HCT116 (cell line): Measurements from ENCODE around the gene ACTG1. TPM values are rescaled to one million over a fixed set of nuclear protein-coding genes. Genes with fewer than 3 reads are reported as not detected.
A peak's percentile ranks its signal among the peaks of the same experiment; 100 is the strongest.

Source experiments
- ATAC-seq: fragments of 200-7000 bp; cut with Tn5 transposase; 2 replicates; pipeline ENCODE4 v1.9.1; 2020; ENCODE audit warnings: mild to moderate bottlenecking, moderate library complexity
- BruUV-seq: library from RNA; stranded (reverse); fragments of 400-500 nt; replicated peaks from 2 replicates; lab custom pipeline; 2021; lab: Mats Ljungman, UMichigan
- CTCF ChIA-PET: fragments of 300-600 bp; sonication (Branson Sonifier 250); formaldehyde crosslinking; loops from one replicate; lab custom pipeline; 2021; ENCODE audit warnings: antibody characterized with exemption; lab: Charles Lee
- POLR2A ChIA-PET: fragments of 300-600, 350-600 bp; sonication (Branson Sonifier 250); formaldehyde crosslinking; loops from one replicate; lab custom pipeline; 2021; ENCODE audit warnings: antibody characterized with exemption; lab: Charles Lee
- RAD21 ChIA-PET, 2 experiments: fragments of 300-600 bp; sonication (Branson Sonifier 250); formaldehyde crosslinking; loops; one replicate each; lab custom pipeline; 2023; ENCODE audit warnings: low total read pairs in 2 of 2; ENCODE audit not compliant: uncharacterized antibody in 2 of 2, unreplicated experiment in 2 of 2, low non-redundant PET in 1 of 2; lab: Charles Lee
- DNase-seq: peaks from one replicate; pipeline ENCODE4 v3.0.0-alpha.2; 2010; ENCODE audit warnings: low read depth, low spot score
- H2AFZ ChIP-seq: fragments of 200-600 bp; shearing (Covaris generic), sonication (generic); 2 replicates; pipeline ENCODE4 v1.6.1; 2017; ENCODE audit warnings: low read depth, mixed run types, mixed read lengths, antibody characterized with exemption, low read length; ENCODE audit not compliant: poor library complexity, severe bottlenecking
- H3K27ac ChIP-seq: 2 replicates; pipeline ENCODE4 v1.5.1; 2012; ENCODE audit warnings: low read depth, low read length
- H3K27me3 ChIP-seq: fragments of 200-600 bp; sonication (generic); 2 replicates; pipeline ENCODE4 v1.6.1; 2016; ENCODE audit warnings: mixed run types, low read length, mixed read lengths; ENCODE audit not compliant: insufficient read depth
- H3K36me3 ChIP-seq, 2 experiments: fragments of 200-500 bp in 1 of 2; fragments of 200-600 bp in 1 of 2; sonication (Bioruptor generic) in 1 of 2; sonication (generic) in 1 of 2; 2 replicates each; pipeline versions ENCODE4 v1.5.1 to v1.6.1; 2014 to 2016; ENCODE audit warnings: low read length in 2 of 2, inconsistent platforms in 1 of 2, mixed read lengths in 1 of 2, mixed run types in 1 of 2; ENCODE audit not compliant: insufficient read depth in 2 of 2, control insufficient read depth in 1 of 2
- H3K4me1 ChIP-seq, 2 experiments: fragments of 200-600 bp in 1 of 2; sonication (generic) in 1 of 2; 2 replicates each; pipeline versions ENCODE4 v1.5.1 to v1.6.1; 2012 to 2017; ENCODE audit warnings: low read length in 2 of 2, inconsistent platforms in 1 of 2, mild to moderate bottlenecking in 1 of 2, mixed read lengths in 1 of 2, mixed run types in 1 of 2, moderate library complexity in 1 of 2; ENCODE audit not compliant: insufficient read depth in 2 of 2, control insufficient read depth in 1 of 2
- H3K4me2 ChIP-seq: fragments of 200-600 bp; sonication (generic); 2 replicates; pipeline ENCODE4 v1.6.1; 2017; ENCODE audit warnings: mixed run types, low read length, mixed read lengths
- H3K4me3 ChIP-seq, 2 experiments: fragments of 200-600 bp in 1 of 2; sonication (generic) in 1 of 2; replicated peaks in 1 of 2; 2 replicates each; pipeline ENCODE4 v1.5.1; 2011 to 2016; ENCODE audit warnings: low read length in 2 of 2, control low read depth in 1 of 2, low read depth in 1 of 2, mild to moderate bottlenecking in 1 of 2, mixed read lengths in 1 of 2, mixed run types in 1 of 2
- H3K79me2 ChIP-seq: fragments of 200-600 bp; sonication (generic); 2 replicates; pipeline ENCODE4 v1.6.1; 2017; ENCODE audit warnings: mild to moderate bottlenecking, mixed run types, low read length, moderate library complexity, mixed read lengths; ENCODE audit not compliant: insufficient read depth
- H3K9ac ChIP-seq: fragments of 200-600 bp; sonication (generic); 2 replicates; pipeline ENCODE4 v1.6.1; 2016; ENCODE audit warnings: low read length, mixed read lengths
- H3K9me2 ChIP-seq: fragments of 200-600 bp; sonication (generic), shearing (Covaris generic); 2 replicates; pipeline ENCODE4 v1.6.1; 2017; ENCODE audit warnings: mixed run types, mild to moderate bottlenecking, moderate library complexity; ENCODE audit not compliant: insufficient read depth
- H3K9me3 ChIP-seq, 2 experiments: fragments of 200-500 bp in 1 of 2; fragments of 200-600 bp in 1 of 2; sonication (Bioruptor generic) in 1 of 2; sonication (generic) in 1 of 2; 2 replicates each; pipeline ENCODE4 v1.6.1; 2014 to 2017; ENCODE audit warnings: low read length in 2 of 2, mixed read lengths in 2 of 2, inconsistent platforms in 1 of 2, low read depth in 1 of 2, mild to moderate bottlenecking in 1 of 2, mixed run types in 1 of 2, moderate library complexity in 1 of 2; ENCODE audit not compliant: control insufficient read depth in 1 of 2, insufficient read depth in 1 of 2
- H4K20me1 ChIP-seq: fragments of 200-600 bp; sonication (generic), shearing (Covaris generic); 2 replicates; pipeline ENCODE4 v1.6.1; 2017; ENCODE audit warnings: mixed run types, mild to moderate bottlenecking, moderate library complexity; ENCODE audit not compliant: insufficient read depth
- CBX3 ChIP-seq: IDR thresholded peaks from 2 replicates; pipeline ENCODE4 v1.6.1; 2012; ENCODE audit warnings: low read depth
- EGR1 ChIP-seq: IDR thresholded peaks from 2 replicates; pipeline ENCODE4 v1.6.1; 2012; ENCODE audit warnings: low read depth
- ELF1 ChIP-seq: IDR thresholded peaks from 2 replicates; pipeline ENCODE4 v1.6.1; 2012; ENCODE audit warnings: low read depth, borderline replicate concordance
- EZH2phosphoT487 ChIP-seq: fragments of 200-600 bp; IDR thresholded peaks from 2 replicates; pipeline ENCODE4 v1.6.1; 2018; ENCODE audit warnings: antibody characterized with exemption, borderline replicate concordance
- FOSL1 ChIP-seq: IDR thresholded peaks from 2 replicates; pipeline ENCODE4 v1.6.1; 2012; ENCODE audit warnings: low read depth
- POLR2AphosphoS5 ChIP-seq: IDR thresholded peaks from 2 replicates; pipeline ENCODE4 v1.6.1; 2011; ENCODE audit warnings: mild to moderate bottlenecking, low read depth, low read length, moderate library complexity
- REST ChIP-seq: IDR thresholded peaks from 2 replicates; pipeline ENCODE4 v1.6.1; 2012; ENCODE audit warnings: low read depth
- SIN3A ChIP-seq: IDR thresholded peaks from 2 replicates; pipeline ENCODE4 v1.6.1; 2012; ENCODE audit warnings: low read depth
- SRF ChIP-seq: IDR thresholded peaks from 2 replicates; pipeline ENCODE4 v1.6.1; 2012; ENCODE audit warnings: low read depth
- TCF7L2 ChIP-seq: IDR thresholded peaks from 2 replicates; pipeline ENCODE4 v1.7.0; 2011; ENCODE audit warnings: borderline replicate concordance, inconsistent platforms; ENCODE audit not compliant: insufficient read depth, insufficient read length; ENCODE audit errors: extremely low read depth
- YY1 ChIP-seq: IDR thresholded peaks from 2 replicates; pipeline ENCODE4 v1.6.1; 2011; ENCODE audit warnings: low read length, low read depth, moderate library complexity, mild to moderate bottlenecking; ENCODE audit not compliant: insufficient replicate concordance; ENCODE audit errors: extremely low read depth
- ZFX ChIP-seq: fragments of 450-650 bp; IDR thresholded peaks from 2 replicates; pipeline ENCODE4 v1.6.1; 2017
- intact Hi-C: fragments of 100-400 bp; cut with micrococcal nuclease; formaldehyde crosslinking; loops from 2 replicates; pipeline ENCODE4 v1.10.0; 2022
- total RNA-seq: library from RNA; stranded (reverse); gene quantifications from one replicate; pipeline ENCODE4 v1.2.1, GENCODE V29; 2021; ENCODE audit not compliant: unreplicated experiment
- TF ChIP-seq, protein P1 (sequence below): IDR thresholded peaks from 2 replicates; pipeline ENCODE4 v1.6.1; 2011; ENCODE audit warnings: mild to moderate bottlenecking, low read length, moderate library complexity; ENCODE audit not compliant: insufficient replicate concordance; ENCODE audit errors: extremely low read depth
- TF ChIP-seq, protein P2 (sequence below): IDR thresholded peaks from 2 replicates; pipeline ENCODE4 v1.6.1; 2012

ACTG1 gene
- total RNA-seq, 1 experiment from 2014 or later, result 6,223 TPM

DNA sequence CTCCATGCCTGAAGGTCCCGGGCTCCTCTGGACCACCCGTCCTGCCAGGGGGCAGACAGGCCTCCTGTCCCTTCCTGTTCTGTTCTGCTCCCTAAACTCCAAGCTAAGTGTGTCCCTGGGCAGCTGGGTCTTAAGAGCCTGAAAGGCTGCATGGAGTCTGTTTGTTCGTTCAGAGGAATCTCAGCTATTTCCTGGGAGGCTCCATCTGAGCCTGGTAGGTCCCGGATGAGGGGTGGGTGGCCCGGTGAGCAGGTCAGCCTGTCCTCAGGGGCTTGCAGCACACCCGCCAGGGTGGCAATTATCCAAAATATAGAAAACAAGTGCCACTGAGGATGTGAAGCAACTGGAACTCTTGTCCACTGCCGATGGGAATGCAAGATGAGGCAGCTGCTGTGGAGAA, 12.6 kb downstream of the ACTG1 start:
- Histone ChIP-seq H4K20me1 (no peaks in the 10 kb centered on the region), H3K4me2 (peak overlapping the region; percentile 9; the same call in 1 of the 2 replicates), H3K79me2 (no peaks in the 10 kb centered on the region), H3K27me3 (no peaks in the 10 kb centered on the region), H2AFZ (no peak overlapping the region), H3K27ac (no peak overlapping the region), H3K9ac (no peak overlapping the region), H3K9me2 (no peaks in the 10 kb centered on the region), H3K9me3 (no peaks in the 10 kb centered on the region), H3K36me3 (no peaks in the 10 kb centered on the region), H3K4me3 (no peak overlapping the region), H3K4me1 (peaks cover 2 to 13% of the 10 kb centered on the region in 2 experiments; a peak in 3 of 4 replicates)
- no peak for DNase-seq
- ChIA-PET RAD21 (no interaction called here), POLR2A (interaction anchor here (1.2 to 3.9 kb wide), 2 partner anchors 9 to 12 kb away, joined by 4 to 26 read pairs; partner anchors contain the start of gene ACTG1)
- BruUV-seq, result no TSS peak
- intact Hi-C loops, result no loop called here
- no peak for TF ChIP-seq EZH2phosphoT487
- no peak for TF ChIP-seq CBX3
- no peak for TF ChIP-seq FOSL1
- TF ChIP-seq POLR2AphosphoS5, result no peak
- no peak for TF ChIP-seq SRF
- no peak for TF ChIP-seq ELF1
- no peak for TF ChIP-seq TCF7L2
- TF ChIP-seq, protein P1, sequence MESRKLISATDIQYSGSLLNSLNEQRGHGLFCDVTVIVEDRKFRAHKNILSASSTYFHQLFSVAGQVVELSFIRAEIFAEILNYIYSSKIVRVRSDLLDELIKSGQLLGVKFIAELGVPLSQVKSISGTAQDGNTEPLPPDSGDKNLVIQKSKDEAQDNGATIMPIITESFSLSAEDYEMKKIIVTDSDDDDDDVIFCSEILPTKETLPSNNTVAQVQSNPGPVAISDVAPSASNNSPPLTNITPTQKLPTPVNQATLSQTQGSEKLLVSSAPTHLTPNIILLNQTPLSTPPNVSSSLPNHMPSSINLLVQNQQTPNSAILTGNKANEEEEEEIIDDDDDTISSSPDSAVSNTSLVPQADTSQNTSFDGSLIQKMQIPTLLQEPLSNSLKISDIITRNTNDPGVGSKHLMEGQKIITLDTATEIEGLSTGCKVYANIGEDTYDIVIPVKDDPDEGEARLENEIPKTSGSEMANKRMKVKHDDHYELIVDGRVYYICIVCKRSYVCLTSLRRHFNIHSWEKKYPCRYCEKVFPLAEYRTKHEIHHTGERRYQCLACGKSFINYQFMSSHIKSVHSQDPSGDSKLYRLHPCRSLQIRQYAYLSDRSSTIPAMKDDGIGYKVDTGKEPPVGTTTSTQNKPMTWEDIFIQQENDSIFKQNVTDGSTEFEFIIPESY, result no peak
- TF ChIP-seq YY1, result no peak
- TF ChIP-seq, protein P2, sequence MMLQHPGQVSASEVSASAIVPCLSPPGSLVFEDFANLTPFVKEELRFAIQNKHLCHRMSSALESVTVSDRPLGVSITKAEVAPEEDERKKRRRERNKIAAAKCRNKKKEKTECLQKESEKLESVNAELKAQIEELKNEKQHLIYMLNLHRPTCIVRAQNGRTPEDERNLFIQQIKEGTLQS, result no peak
- no peak for TF ChIP-seq ZFX
- no peak for TF ChIP-seq SIN3A
- TF ChIP-seq REST, result no peak
- no peak for TF ChIP-seq EGR1
- TF ChIP-seq, all 23 proteins: peak for 0
- CTCF ChIA-PET, result no interaction called here
- ATAC-seq, result no peak
